Measurements from ENCODE around the gene MAIP1. TPM values are rescaled to one million over a fixed set of nuclear protein-coding genes. Genes with fewer than 3 reads are reported as not detected.
"Not testable (repeated sequence)": the region's sequence is repeated elsewhere in the genome, so short reads cannot be mapped to it uniquely, and the experiment has no call there.

MAIP1 gene, protein sequence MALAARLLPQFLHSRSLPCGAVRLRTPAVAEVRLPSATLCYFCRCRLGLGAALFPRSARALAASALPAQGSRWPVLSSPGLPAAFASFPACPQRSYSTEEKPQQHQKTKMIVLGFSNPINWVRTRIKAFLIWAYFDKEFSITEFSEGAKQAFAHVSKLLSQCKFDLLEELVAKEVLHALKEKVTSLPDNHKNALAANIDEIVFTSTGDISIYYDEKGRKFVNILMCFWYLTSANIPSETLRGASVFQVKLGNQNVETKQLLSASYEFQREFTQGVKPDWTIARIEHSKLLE
- total RNA-seq: 10 to 100 TPM; 25.4 to 27.2 TPM
- long read RNA-seq, transcript MAIP1-202 (5 exons, 1,386 nt): major isoform, 36 of 41 reads
- long read RNA-seq, partial matches to known transcripts: 1 of 41 reads
- long read RNA-seq, other reads (novel, unspliced or antisense): 4 of 41 reads

DNA sequence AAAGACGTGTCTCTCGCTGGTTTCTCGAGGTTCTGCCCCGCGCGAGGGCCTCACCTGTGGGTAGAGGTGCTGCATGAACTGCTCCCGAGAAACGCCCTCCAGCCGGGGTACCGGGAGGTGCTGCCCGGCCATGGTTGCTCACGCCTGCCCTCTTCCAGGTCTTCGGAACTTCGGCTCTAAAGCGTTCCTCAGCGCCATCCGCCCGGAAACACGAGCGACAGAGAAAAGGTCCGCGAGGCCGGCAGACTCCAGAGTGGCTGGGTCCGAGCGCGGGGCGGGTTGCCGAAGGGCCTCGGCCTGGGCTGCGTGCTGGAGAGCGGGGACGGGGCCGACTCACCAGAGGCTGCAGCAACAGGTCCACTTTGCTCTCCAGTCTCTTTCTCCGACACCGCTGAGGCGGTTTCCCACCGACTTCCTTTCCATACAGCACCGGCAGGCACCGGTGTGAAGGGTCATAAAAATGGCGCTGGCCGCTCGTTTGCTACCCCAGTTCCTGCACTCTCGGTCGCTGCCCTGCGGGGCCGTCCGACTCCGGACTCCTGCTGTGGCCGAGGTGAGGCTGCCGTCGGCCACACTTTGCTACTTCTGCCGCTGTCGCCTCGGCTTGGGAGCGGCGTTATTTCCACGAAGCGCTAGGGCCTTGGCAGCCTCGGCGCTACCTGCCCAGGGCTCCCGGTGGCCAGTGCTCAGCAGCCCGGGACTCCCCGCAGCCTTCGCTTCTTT, at the start of gene MAIP1, which contains the start of gene TYW5:
MAIP1 (plus strand) TSS at position 244 of the 723 bp plus-strand sequence; CDS start at position 461, 217 bp downstream.
TYW5 (minus strand) TSS at position 153 of the 723 bp plus-strand sequence; CDS start at position 132, 21 bp downstream.
- intact Hi-C loops (cut with DNase I, micrococcal nuclease): no loop called here
- ATAC-seq: peak; percentile 91

DNA sequence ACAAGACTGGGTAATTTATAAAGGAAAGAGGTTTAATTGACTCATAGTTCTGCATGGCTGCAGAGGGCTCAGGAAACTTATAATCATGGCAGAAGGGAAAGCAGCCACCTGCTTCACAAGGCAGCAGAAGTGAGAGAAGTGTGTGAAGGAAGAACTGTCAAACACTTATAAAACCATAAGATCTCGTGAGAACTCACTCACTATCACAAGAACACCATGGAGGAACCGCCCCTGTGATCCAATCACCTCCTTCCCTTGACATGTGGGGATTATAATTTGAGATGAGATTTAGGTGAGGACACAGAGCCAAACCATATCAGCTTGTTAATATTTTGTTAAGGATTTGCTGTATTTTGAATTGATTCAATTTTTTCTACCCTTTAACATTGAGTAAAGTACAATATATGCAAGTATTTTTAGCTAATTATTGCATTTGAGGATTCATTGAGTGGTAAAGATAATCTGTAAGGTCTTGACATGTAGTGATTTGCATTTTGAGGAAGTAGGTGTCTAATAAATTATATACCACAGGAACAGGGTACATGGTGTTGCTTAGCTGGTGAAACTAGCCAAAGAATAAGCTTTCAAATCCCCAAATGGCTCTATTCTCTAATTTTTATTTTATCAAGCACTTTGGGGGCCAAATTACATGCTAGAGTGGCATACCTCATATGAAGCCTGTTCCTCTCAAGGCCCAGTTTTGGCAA, 48.2 kb upstream of the MAIP1 start:
- no peak for ATAC-seq
- intact Hi-C loops (cut with DNase I, micrococcal nuclease): no loop called here
- no peak for DNase-seq

More for the DNA sequence above, at the start of gene MAIP1, which contains the start of gene TYW5:
- DNase-seq: peak; percentile 84 to 86

DNA sequence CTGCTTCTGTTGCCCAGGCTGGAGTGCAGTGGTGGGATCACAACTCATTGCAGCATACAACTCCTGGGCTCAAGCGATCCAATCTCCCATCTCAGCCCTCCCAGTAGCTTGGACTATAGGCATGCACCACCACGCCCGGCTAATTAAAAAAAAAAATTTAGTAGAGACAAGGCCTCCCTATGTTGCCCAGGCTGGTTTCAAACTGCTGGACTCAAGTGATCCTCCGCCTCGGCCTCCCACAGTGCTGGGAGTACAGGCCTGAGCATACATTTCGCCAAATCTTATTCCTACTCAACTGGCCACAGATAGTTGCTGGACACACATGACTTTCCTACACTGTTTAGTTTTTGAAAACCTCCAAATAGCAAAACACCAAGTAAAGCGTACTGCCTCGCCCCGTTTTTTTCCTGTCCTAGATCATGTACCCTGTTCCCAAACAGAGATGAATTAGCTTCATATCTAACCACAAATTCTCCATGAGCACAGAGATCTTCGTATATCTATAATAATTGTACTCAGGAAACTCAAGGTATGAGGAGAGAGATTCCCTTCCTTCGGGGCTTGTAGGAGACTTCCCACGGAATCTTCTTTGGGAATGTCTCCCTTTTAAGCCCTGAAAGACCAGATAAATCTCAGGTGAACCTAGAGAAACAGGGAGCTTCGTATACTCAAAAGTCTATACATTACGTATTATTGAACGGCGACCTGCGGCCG, 44.9 kb upstream of the MAIP1 start:
- DNase-seq (no peak), ATAC-seq (no peak)
- intact Hi-C loops (cut with DNase I, micrococcal nuclease): no loop called here

DNA sequence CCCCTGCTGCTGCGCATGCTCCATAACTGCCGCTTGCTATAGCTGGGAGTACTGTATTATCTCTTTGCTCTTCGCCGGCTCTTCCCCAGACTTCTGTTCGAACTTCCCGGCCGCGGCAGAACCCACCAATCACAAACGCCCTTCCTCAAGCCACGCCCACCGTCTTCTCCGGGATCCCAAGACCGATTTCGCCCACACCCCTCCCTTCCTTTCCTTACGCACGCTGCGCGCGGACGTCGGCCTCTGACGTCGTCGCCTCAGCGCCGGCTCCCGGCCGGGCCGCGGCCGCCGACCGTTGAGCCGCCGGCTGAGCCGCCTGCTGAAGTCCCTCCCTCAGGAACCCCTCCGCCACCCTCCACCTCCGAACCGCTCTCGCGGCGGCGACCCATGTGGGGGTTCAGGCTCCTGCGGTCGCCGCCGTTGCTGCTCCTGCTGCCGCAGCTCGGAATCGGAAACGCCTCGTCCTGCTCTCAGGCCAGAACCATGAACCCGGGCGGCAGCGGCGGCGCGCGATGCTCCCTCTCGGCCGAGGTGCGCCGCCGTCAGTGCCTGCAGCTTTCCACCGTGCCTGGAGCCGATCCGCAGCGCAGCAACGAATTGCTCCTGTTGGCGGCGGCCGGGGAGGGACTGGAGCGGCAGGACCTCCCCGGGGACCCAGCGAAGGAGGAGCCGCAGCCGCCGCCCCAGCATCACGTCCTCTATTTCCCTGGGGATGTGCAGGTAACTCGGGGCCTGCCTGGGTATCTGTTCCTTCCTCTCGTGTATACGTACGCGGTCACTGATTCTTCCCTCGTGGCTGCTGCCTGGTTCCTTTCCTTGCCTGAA, 44.1 kb upstream of the MAIP1 start, which contains the start of gene C2orf69:
C2orf69 (plus strand) TSS at position 242 of the 825 bp plus-strand sequence; CDS start at position 388, 146 bp downstream.
- DNase-seq (peak; percentile 97), ATAC-seq (peak; percentile 97)
- intact Hi-C loops (cut with DNase I, micrococcal nuclease): no loop called here

DNA sequence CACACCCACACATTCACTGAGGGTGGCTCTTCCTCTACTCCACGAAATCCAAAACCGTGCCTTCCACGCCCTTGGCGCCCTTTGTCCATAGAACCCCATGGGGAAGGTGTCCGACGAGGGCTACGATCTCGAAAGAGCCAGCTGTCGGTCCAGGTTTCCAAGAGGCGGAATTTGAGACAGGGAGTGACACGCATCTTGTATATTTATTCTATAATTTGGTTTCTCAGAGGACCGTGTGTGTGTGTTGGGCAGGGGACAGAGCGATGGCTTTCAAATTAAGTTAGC, 43.6 kb upstream of the MAIP1 start:
- ATAC-seq (no peak), DNase-seq (no peak)
- intact Hi-C loops (cut with DNase I, micrococcal nuclease): no loop called here

DNA sequence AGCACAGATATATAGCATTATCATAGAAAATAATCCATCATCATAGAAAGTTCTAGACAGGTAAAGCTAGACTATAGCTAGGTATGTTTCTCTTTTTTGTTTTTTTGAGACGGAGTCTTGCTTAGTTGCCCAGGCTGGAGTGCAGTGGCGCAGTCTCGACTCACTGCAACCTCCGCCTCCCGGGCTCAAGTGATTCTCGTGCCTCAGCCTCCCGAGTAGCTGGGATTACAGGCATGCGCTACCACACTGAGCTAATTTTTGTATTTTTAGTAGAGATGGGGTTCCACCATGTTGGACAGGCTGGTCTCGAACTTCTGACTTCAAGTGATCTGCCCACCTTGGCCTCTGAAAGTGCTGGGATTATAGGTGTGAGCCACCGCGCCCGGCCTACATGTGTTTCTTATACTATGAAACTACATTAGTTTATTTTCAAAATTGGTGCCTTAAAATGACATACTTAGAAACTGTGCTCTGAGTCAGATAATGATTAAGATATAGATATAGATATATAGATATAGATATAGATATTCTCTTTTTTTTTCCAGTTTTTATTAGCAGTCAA, 42.7 kb upstream of the MAIP1 start:
- intact Hi-C loops (cut with DNase I, micrococcal nuclease); ATAC-seq: not testable (repeated sequence)
- DNase-seq: peak in 1 of 2 donors; percentile 13

DNA sequence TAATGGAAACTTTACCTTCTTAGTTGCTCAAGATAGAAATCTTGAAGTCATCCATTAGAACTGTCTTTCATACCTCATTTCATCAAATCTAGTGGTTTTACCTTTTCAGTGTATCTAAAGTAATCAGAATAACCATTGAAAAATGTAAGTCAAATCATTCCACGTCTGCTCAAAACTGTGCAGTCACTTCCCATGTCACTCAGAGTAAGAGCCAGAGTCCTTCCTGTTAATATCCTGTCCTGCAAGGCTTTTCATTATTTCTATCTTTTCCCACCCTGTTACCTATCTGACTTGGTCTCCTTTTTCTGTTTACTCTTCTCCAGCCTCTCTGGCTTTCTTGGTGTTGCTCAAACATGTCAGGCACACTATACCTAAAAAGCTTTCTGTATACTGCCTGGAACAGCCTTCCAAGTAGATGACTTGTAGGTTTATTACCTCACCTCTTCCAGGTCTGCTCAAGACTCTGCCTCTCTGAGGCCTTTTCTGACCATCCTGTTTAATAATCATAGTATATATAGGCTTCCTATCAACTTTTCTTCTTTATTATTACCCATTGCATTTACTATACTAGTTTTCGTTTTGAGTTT, 40.9 kb upstream of the MAIP1 start:
- intact Hi-C loops (cut with DNase I, micrococcal nuclease): no loop called here
- no peak for DNase-seq
- ATAC-seq: no peak

DNA sequence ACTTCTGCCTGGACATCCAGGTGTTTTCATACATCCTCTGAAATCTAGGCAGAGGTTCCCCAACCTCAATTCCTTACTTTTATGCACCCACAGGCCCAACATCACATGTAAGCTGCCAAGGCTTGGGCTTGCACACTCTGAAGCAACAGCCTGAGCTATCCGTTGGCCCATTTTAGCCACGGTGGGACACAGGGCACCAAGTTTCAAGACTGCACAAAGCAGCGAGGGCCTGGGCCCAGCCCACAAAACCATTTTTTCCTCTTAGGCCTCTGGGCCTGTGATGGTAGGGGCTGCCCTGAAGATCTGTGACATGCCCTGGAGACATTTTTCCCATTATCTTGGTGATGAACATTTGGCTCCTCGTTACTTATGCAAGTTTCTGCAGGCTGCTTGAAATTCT, 38.4 kb upstream of the MAIP1 start:
- DNase-seq (no peak), ATAC-seq (no peak)
- intact Hi-C loops (cut with DNase I, micrococcal nuclease): no loop called here

DNA sequence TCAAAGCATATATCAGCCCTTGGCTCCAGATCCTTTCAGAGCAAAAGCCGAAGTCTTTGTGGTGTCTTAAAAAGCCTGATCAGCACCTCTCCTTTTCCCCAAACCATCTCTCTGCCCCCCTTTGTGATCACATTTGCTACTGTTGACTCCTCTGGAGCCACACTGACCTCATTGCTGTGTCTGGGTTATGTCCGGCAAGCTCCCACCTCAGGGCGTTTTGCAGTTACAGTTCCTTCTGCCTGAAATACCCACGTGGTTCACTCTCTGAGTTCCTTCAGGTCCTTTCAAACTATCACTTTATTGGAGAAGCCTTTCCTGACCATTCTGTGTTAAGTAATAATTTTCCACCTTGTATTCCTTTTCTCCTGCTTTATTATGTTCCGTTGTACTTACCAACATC, 32.5 kb upstream of the MAIP1 start:
- intact Hi-C loops (cut with DNase I, micrococcal nuclease): no loop called here
- no peak for DNase-seq
- ATAC-seq: no peak

DNA sequence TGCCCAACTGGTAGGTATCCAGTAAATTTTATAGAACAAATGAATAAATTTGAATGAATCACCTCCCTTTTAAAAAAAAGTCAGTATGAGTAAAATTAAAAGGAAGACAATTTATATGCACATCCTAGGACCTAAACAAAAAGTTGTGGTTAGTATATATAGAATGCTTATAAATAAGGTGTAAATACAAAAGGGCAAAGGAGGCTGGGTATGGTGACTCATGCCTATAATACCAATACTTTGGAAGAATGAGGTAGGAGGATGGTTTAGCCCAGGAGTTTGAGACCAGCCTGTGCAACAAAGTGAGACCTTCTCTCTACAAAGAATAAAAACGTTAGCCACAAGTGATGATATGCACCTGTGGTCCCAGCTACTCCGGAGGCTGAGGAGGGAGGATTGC, 31.5 kb upstream of the MAIP1 start:
- intact Hi-C loops (cut with DNase I, micrococcal nuclease): no loop called here

DNA sequence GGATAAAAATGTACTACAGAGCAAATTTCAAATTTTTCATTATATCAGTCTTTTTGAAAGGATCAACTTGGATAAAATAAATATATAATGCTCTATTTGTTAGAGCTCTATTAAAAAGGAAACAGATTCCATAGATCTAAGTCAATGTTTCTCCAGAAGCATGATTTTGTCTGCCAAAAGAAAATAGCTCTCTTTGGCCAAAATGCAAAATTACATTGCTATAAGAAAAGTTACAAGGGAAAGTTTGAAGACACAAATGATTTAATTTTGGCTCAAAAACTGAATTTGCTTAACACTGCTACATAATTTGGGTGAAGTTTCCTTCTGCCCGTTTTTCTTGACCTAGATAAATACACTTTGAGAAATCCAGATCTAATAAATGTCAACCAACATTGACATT, 28.6 kb upstream of the MAIP1 start:
- no peak for DNase-seq
- intact Hi-C loops (cut with DNase I, micrococcal nuclease): no loop called here
- no peak for ATAC-seq

More for the DNA sequence above, 31.5 kb upstream of the MAIP1 start:
- DNase-seq (no peak), ATAC-seq (no peak)

DNA sequence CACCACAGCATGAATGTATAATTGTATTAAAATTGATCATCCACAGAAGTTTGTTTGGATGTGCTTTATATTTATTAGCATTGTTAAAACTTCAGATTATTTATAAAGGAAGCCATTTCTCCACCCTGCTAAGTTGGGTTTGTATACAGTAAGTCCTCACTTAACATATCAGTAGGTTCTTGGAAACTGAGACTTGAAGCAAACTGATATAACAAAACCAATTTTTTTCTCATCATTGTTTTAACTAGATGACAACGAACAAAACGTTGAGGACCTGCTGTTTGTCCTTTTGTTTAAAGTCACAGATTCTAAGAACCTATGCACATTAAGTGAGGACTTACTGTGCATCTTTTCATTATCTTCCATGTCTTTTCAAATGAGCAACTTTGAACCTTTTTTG, 27.2 kb upstream of the MAIP1 start:
- ATAC-seq (no peak), DNase-seq (no peak)
- intact Hi-C loops (cut with DNase I, micrococcal nuclease): no loop called here

DNA sequence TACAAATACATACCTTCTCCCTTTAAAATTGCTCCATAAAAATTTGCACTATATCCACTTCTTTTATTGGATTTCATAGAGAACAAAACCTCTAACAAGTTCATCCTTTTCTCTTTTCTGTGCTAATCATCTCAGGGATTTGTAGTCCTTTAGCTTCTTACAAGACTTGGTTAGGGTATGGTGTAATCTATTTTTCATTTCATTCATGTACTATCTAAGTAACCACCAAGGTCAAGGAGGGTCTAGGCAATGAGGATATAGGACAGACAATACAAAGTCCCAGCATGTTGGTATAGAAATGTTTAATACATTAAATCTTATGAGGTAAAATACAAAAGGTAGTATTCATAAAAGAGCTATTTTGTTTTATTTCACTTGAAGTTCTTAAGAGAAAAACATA, 26.8 kb upstream of the MAIP1 start:
- DNase-seq (no peak), ATAC-seq (no peak)
- intact Hi-C loops (cut with DNase I, micrococcal nuclease): no loop called here

DNA sequence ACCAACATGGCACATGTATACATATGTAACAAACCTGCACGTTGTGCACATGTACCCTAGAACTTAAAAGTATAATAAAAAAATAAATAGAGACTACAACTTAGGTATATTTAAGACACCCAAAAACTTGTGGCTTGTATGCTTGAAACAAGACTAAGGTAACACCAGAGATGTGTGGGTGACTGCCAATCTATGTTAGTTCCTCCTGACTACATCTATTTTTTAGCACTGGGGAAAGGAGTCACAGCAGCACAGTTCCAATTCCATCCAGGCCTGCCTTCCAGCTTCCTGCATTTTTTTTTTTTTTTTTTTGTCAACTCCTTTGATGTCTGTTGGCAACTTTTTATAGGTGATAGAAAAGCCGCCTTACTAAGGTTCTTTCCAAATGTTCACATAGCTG, 26.1 kb upstream of the MAIP1 start:
- ATAC-seq (no peak), DNase-seq (no peak)
- intact Hi-C loops (cut with DNase I, micrococcal nuclease): no loop called here

DNA sequence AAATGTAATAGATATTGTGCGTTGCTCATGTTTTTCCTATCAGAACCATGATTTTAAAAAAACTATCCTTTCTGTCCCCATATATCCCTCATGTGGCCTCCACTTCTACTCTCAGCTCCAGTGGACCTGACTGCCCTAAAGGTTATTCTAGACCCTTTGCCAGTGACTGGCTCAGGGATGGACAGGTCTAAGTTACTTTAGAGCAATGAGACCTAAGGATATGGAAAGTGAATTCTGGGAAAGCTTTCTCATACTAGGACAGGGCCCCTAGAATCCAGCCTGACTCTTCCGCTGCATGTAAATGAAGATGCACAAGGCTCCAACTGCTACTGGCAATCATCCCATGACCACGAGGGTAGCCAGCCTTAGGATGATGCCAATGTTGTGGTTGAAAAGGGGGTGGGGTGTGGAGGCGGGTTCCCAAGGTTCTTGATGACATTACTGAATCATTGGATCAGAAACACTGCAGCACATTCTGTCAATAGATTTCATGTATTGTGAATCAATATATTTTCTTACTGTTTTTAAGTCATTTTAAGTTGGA, 23.0 kb upstream of the MAIP1 start:
- intact Hi-C loops (cut with DNase I, micrococcal nuclease): no loop called here
- DNase-seq (no peak), ATAC-seq (no peak)

DNA sequence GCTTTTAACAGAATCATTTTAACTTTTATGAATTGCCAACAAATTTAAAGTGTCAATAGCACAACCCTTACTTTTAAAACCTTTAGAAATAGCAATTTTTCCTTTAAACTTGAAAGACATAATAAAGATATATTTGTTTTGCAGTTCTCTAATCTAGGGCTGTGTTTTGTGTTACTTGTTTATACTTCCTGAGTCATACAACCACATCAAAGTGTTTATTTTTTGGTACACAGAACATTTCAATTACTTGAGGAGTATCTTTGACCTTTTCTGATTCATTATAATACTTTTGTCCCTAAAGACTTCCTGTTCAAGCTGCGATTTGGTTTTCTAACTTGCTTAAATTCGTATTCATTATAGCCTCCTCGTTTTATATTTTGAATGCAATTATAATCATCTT, 21.9 kb upstream of the MAIP1 start:
- no peak for DNase-seq
- intact Hi-C loops (cut with DNase I, micrococcal nuclease): no loop called here
- no peak for ATAC-seq

DNA sequence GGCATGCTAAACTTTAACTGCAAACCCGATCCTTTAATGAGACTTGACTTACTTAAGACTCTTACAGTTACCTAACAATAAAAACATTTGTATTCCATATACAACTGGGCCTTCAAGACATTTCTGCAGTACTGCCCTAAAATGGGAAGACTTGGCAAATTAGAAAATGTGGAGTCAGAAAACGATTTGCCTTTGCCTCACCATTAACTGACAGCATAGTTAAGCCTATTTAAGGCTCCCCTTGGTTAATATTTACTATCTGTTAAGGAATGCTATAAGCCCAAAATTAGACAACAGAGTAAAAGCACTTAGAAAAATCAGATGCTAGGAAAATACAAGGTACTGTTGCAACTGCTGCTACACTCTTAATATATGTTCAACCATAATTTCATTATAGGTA, 18.8 kb upstream of the MAIP1 start:
- ATAC-seq (no peak), DNase-seq (no peak)
- intact Hi-C loops (cut with DNase I, micrococcal nuclease): no loop called here
